ENCODE results near the gene GPR153.

The GPR153 gene

DNA sequence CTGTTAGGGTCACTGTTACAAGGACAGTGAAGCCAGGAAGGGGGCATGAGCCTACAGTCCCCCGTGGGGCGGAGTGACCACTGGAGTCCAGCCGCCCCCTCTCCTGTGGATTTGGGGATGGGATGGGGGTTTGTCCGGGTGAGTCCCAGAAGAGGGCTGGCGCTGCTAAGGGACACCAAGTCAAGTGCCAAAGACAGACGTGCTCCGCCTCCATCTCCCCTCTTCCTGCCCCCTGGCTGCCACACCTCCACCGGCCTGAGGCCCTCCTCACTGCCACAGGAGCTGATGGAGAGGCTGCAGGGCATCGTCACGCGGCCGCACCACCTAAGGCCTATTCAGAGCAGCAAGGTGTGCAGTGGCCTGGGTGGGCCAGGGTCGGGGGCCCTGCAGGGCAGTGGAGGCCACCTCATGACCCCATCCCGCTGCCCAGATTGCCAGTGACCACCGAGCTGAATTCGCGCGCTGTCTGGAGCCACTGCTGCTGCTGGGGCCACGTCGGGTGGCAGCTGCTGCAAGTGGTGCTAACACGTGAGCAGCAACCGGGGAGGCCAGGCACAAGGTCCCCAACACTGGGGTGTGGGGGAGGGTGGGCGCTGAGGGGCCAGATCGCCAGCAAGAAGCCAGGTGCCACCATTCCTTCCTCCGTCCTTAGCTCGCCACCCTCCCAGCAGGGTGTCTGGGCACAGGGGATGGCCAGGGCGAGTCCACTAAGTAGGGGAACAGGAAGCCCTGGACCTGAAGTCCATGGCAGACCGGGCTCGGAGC lies 50.1 kb downstream of the GPR153 start:
- H3K4me3 ChIP-seq (ENCODE audit: low read depth, low read length), result no peak overlapping the region
- TF ChIP-seq CTCF (IDR thresholded peaks at IDR 0.05; ENCODE audit: low read depth, low read length), result no peak

DNA sequence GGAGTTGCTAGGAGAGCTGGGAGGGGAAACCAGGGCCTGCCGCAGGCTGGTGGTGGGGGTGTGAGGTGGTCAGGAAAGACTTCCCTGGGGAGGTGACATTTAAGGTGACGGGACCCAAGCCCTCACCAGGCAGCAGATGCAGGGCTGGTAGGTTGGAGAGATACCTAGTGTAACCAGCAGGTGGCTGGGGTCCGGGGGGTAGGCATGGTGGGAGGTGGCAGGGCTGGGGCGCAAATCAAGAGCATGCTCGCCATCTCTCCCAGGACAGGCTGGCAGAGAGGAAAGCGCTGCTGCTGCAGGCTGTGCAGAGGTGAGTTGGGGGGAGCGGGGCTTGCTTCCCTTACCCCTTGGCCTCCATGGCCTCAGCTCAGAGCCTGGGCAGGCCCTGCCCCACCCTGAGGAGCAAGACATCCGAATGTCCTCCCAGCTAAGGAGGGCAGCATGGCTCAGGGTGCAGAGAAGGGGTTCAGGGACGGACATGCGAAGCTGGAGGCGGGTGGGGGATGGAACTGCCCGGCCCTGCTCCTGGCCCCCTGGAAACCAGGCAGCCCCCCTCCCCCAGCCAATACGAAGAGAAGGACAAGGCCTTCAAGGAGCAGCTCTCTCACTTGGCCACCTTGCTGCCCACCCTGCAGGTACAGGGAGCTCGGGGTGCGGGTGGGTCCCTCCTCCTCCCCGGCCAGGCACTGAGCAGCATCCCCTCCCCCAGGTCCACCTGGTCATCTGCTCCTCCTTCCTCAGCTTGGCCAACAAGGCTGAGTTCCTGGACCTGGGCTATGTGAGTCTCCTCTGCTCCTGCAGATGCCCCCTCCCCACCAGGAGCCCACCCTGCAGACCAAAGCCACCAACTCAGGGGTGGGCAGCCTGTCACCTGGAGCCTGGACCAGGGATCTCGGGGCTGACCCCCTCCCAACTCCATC lies 51.0 kb downstream of the GPR153 start:
- H3K4me3 ChIP-seq (ENCODE audit: low read depth, low read length), result no peak overlapping the region
- TF ChIP-seq CTCF (IDR thresholded peaks at IDR 0.05; ENCODE audit: low read depth, low read length), result no peak; the same call in 1 of the 2 replicates

- 0 out of 2 replicates have a peak overlapping the region, but pooled peaks have one; percentile 5 for H3K4me3 ChIP-seq (ENCODE audit: low read depth, low read length)
Observed at GRCh38 chr1:6208723-6209660, 51.9 kb downstream of the GPR153 start.

GRCh38 chr1:6207921-6208320 lies 53.0 kb downstream of the GPR153 start:
- no peak overlapping the region for H3K4me3 ChIP-seq (ENCODE audit: low read depth, low read length)

More at GRCh38 chr1:6208723-6209660, 51.9 kb downstream of the GPR153 start:
- peak; percentile 58 for TF ChIP-seq CTCF (IDR thresholded peaks at IDR 0.05; ENCODE audit: low read depth, low read length)

GRCh38 chr1:6207075-6207885 lies 53.6 kb downstream of the GPR153 start:
- TF ChIP-seq CTCF (IDR thresholded peaks at IDR 0.05; ENCODE audit: low read depth, low read length), result no peak
- H3K4me3 ChIP-seq (ENCODE audit: low read depth, low read length), result no peak overlapping the region

More at GRCh38 chr1:6207921-6208320, 53.0 kb downstream of the GPR153 start:
- TF ChIP-seq CTCF (IDR thresholded peaks at IDR 0.05; ENCODE audit: low read depth, low read length), result no peak

DNA sequence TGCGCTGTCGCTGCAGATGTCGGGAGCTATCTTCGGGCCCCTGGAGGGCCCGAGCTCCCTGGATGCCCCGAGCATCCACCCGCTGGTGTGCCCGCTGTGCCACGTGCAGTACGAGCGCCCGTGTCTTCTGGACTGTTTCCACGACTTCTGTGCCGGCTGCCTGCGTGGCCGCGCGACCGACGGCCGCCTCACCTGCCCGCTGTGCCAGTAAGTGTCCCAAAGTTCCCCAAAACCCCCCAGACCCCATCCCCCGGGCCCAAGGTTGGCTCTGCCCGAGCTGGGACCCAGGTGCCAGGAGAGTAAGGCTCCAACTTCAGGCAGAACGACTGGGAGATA lies 54.4 kb downstream of the GPR153 start:
- TF ChIP-seq CTCF (IDR thresholded peaks at IDR 0.05; ENCODE audit: low read depth, low read length), result no peak
- H3K4me3 ChIP-seq (ENCODE audit: low read depth, low read length), result peak overlapping the region; percentile 45

All from WI38 (cell line).